HepG2 (cell line): Measurements from ENCODE around the gene FLT3LG. TPM values are rescaled to one million over a fixed set of nuclear protein-coding genes. Genes with fewer than 3 reads are reported as not detected.

Experiments
- ATAC-seq: fragments of 200-7000 bp; cut with Tn5 transposase; 3 replicates; pipeline ENCODE4 v1.9.1; 2020; ENCODE audit warnings: mild to moderate bottlenecking, moderate library complexity
- BruUV-seq: library from RNA; stranded (reverse); fragments of 400-500 nt; replicated peaks from 2 replicates; lab custom pipeline; 2021; lab: Mats Ljungman, UMichigan
- CTCF ChIA-PET: fragments of 300-600 bp; formaldehyde crosslinking; extraction: SDS; loops from one replicate; lab custom pipeline; 2021; ENCODE audit warnings: low total read pairs, inconsistent platforms, low intra/inter-chr PET ratio; lab: Yijun Ruan, JAX
- POLR2A ChIA-PET: fragments of 350-600 bp; sonication (Branson Sonifier 250); formaldehyde crosslinking; loops from one replicate; lab custom pipeline; 2020; ENCODE audit warnings: antibody characterized with exemption, inconsistent platforms; lab: Yijun Ruan, JAX
- DNase-seq: peaks from one replicate; pipeline ENCODE4 v3.0.0-alpha.2; 2015; ENCODE audit warnings: low spot score
- FAIRE-seq: peaks from 3 replicates; lab custom pipeline; 2011; peaks lifted over from hg19 to GRCh38; lab: Jason Lieb, UNC
- H2AFZ ChIP-seq: one replicate; pipeline ENCODE4 v1.6.1; 2011; ENCODE audit warnings: low read length, inconsistent platforms
- H3K27ac ChIP-seq: fragments of 300-600 bp; 3 replicates; pipeline ENCODE4 v1.8.0; 2011; ENCODE audit warnings: mixed run types, mild to moderate bottlenecking, mixed read lengths, low read length, inconsistent platforms; ENCODE audit not compliant: insufficient read depth; ENCODE audit errors: extremely low read length
- H3K27me3 ChIP-seq, 2 experiments: fragments of 200-600 bp in 1 of 2; 2 replicates in 1 of 2; 3 replicates in 1 of 2; pipeline versions ENCODE4 v1.6.0 to v1.8.0; 2011; ENCODE audit warnings: low read length in 2 of 2, mild to moderate bottlenecking in 2 of 2, moderate library complexity in 2 of 2, inconsistent platforms in 1 of 2; ENCODE audit not compliant: insufficient read depth in 2 of 2, control insufficient read depth in 1 of 2
- H3K36me3 ChIP-seq, 2 experiments: fragments of 200-600 bp in 1 of 2; replicated peaks in 1 of 2; 2 replicates in 1 of 2; 3 replicates in 1 of 2; pipeline versions ENCODE4 v1.5.1 to v1.8.0; 2011; ENCODE audit warnings: low read length in 2 of 2, inconsistent platforms in 1 of 2; ENCODE audit not compliant: insufficient read depth in 2 of 2, control insufficient read depth in 1 of 2
- H3K4me1 ChIP-seq: 2 replicates; pipeline ENCODE4 v1.5.1; 2012; ENCODE audit warnings: low read length, inconsistent platforms; ENCODE audit not compliant: insufficient read depth
- H3K4me2 ChIP-seq: 2 replicates; pipeline ENCODE4 v1.6.0; 2011; ENCODE audit warnings: low read depth, low read length, inconsistent platforms
- H3K4me3 ChIP-seq, 3 experiments: fragments of 200-600 bp in 1 of 3; sonication (generic), shearing (Covaris generic) in 1 of 3; replicated peaks in 1 of 3; 2 replicates each; pipeline ENCODE4 v1.5.1; 2011 to 2016; ENCODE audit warnings: low read length in 3 of 3, inconsistent platforms in 2 of 3, low read depth in 2 of 3, mild to moderate bottlenecking in 2 of 3, control low read depth in 1 of 3, mixed read lengths in 1 of 3; ENCODE audit not compliant: insufficient read depth in 1 of 3
- H3K79me2 ChIP-seq: one replicate; pipeline ENCODE4 v1.6.1; 2011; ENCODE audit warnings: low read length, inconsistent platforms; ENCODE audit not compliant: insufficient read depth
- H3K9ac ChIP-seq: 2 replicates; pipeline ENCODE4 v1.6.0; 2011; ENCODE audit warnings: mild to moderate bottlenecking, low read depth, low read length, inconsistent platforms; ENCODE audit not compliant: insufficient read depth
- H3K9me3 ChIP-seq: 2 replicates; pipeline ENCODE4 v1.5.1; 2012; ENCODE audit warnings: mild to moderate bottlenecking, low read length
- H4K20me1 ChIP-seq: 2 replicates; pipeline ENCODE4 v1.6.0; 2011; ENCODE audit warnings: inconsistent platforms, mild to moderate bottlenecking, low read length, moderate library complexity; ENCODE audit not compliant: insufficient read depth
- CCAR2 ChIP-seq: fragments of 200-400 bp; formaldehyde crosslinking; optimal IDR thresholded peaks from 2 replicates; pipeline ENCODE3; 2018; ENCODE audit warnings: low read depth, mild to moderate bottlenecking, low read length, moderate library complexity
- CREB1 ChIP-seq, 2 experiments: fragments of 450-650 bp in 1 of 2; IDR thresholded peaks; 2 replicates each; pipeline ENCODE4 v1.6.1; 2016 to 2017; ENCODE audit warnings: control low read depth in 1 of 2, mild to moderate bottlenecking in 1 of 2, missing compliant biosample characterization in 1 of 2, missing genetic modification characterization in 1 of 2
- ETV5 ChIP-seq: IDR thresholded peaks from 2 replicates; pipeline ENCODE4 v1.6.1; 2018; ENCODE audit warnings: missing biosample characterization, missing genetic modification reagents, inconsistent platforms, borderline replicate concordance
- EZH2 ChIP-seq: conservative IDR thresholded peaks from 2 replicates; pipeline ENCODE4 v1.6.1; 2012; ENCODE audit warnings: mild to moderate bottlenecking, low read depth, low read length, moderate library complexity
- FOXO1 ChIP-seq: sonication (generic); formaldehyde crosslinking; IDR thresholded peaks from 2 replicates; pipeline ENCODE4 v1.4.0; 2020; ENCODE audit warnings: missing genetic modification reagents
- MTF2 ChIP-seq: sonication (generic); formaldehyde crosslinking; IDR thresholded peaks from 2 replicates; pipeline ENCODE4 v1.5.0; 2020; ENCODE audit warnings: missing genetic modification reagents, borderline replicate concordance
- RXRB ChIP-seq: IDR thresholded peaks from 2 replicates; pipeline ENCODE4 v1.6.1; 2016; ENCODE audit warnings: borderline replicate concordance, missing genetic modification reagents, missing compliant biosample characterization
- SRF ChIP-seq: IDR thresholded peaks from 2 replicates; pipeline ENCODE4 v1.6.1; 2011; ENCODE audit warnings: mild to moderate bottlenecking, low read depth, low read length, moderate library complexity
- TSC22D2 ChIP-seq: sonication (generic); formaldehyde crosslinking; IDR thresholded peaks from 2 replicates; pipeline ENCODE4 v1.5.1; 2020; ENCODE audit warnings: missing genetic modification reagents, mild to moderate bottlenecking, borderline replicate concordance
- UBTF ChIP-seq: sonication (generic); formaldehyde crosslinking; IDR thresholded peaks from 2 replicates; pipeline ENCODE4 v1.4.0; 2020; ENCODE audit warnings: mild to moderate bottlenecking, missing genetic modification reagents
- ZNF264 ChIP-seq: sonication (generic); formaldehyde crosslinking; IDR thresholded peaks from 2 replicates; pipeline ENCODE4 v1.4.0; 2020; ENCODE audit warnings: missing genetic modification reagents
- ZNF460 ChIP-seq: sonication (generic); formaldehyde crosslinking; IDR thresholded peaks from 2 replicates; pipeline ENCODE4 v1.5.1; 2020; ENCODE audit warnings: missing genetic modification reagents, mild to moderate bottlenecking, borderline replicate concordance
- ZZZ3 ChIP-seq: sonication (generic); formaldehyde crosslinking; IDR thresholded peaks from 2 replicates; pipeline ENCODE4 v1.4.0; 2020; ENCODE audit warnings: missing genetic modification reagents, mild to moderate bottlenecking, borderline replicate concordance
- WGBS: methylation state at CpG from one replicate; pipeline ENCODE4 v1.1.6; 2017; ENCODE audit warnings: low lambda C conversion rate; 5-methylcytosine and 5-hydroxymethylcytosine counted together
- in situ Hi-C: cut with HindIII; loops from 2 replicates; pipeline ENCODE4 v1.10.0; 2017; ENCODE audit warnings: low pct_unique_long_range_greater_than_20kb; ENCODE audit not compliant: extremely low pct_ligation_motif_present
- intact Hi-C: fragments of 100-400 bp; cut with micrococcal nuclease; formaldehyde crosslinking; loops from one replicate; pipeline ENCODE4 v1.10.0; 2022; ENCODE audit not compliant: unreplicated experiment
- polyA plus RNA-seq, 8 experiments: library from polyadenylated mRNA; depleted of rRNA in 3 of 8; stranded (reverse) in 7 of 8; unstranded in 1 of 8; fragments of >200 nt; fragmentation: Illumina TruSeq in 4 of 8; extraction: Trizol in 4 of 8; gene quantifications; 2 replicates each; pipeline versions ENCODE4 v1.2.1 to v1.2.3, GENCODE V29; 2011 to 2016; ENCODE audit warnings: low read depth in 4 of 8, missing spikeins in 1 of 8, mixed read lengths in 1 of 8; ENCODE audit not compliant: insufficient read depth in 1 of 8
- total RNA-seq, 5 experiments: library from RNA; depleted of rRNA; stranded (reverse); fragments of >200 nt; fragmentation: Illumina TruSeq; extraction: Trizol; gene quantifications; 2 replicates each; pipeline ENCODE4 v1.2.3, GENCODE V29; 2016; ENCODE audit warnings: low read depth in 1 of 5
- TF ChIP-seq, protein P1 (sequence below): sonication (generic); formaldehyde crosslinking; IDR thresholded peaks from 2 replicates; pipeline ENCODE4 v1.5.0; 2020; ENCODE audit warnings: missing genetic modification reagents, mild to moderate bottlenecking, borderline replicate concordance
- TF ChIP-seq, protein P2 (sequence below): sonication (generic); formaldehyde crosslinking; IDR thresholded peaks from 2 replicates; pipeline ENCODE4 v1.5.1; 2020; ENCODE audit warnings: mild to moderate bottlenecking, missing genetic modification reagents, moderate library complexity

FLT3LG gene
- total and polyA plus RNA-seq, 2 of the 13 experiments (the other 11 are each of a cell fraction or from before 2014, with no cell fraction given), result 1.5 to 2.6 TPM

DNA sequence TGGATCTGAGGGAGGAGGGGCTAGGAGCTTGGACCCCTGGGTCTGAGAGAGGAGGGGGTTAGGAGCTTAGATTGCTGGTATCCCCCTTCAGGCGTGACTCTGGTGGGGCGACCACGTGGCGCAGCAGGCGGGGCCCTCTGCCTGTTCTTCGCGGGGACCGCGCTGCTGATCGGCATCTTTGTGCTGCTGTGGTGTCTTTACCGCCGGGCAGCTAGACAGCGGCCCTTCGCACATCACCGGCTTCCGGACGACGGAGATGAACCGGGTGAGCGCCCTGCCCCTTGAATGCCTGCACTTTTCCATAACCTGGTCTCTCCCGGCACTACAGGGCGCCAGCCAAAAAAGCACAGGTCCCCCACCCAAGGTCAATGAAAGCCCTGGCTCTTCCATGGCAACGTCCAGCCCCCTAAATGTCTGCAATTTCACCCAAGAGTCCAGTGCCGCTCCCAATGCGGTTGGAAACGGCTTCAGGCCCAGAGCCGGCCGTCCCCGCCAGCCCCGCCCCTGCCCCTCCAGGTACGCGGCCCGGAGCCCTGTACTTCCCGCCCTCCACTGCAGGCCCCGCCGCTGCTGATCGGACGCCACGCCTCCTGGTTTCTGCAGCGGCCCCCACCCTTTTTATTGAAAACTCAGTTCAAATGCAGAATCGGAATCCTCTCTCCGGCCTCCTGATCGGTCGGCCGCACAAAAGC is 46.0 kb upstream of the FLT3LG start:
- ChIA-PET POLR2A (no interaction called here), CTCF (no interaction called here)
- no TSS peak for BruUV-seq
- Histone ChIP-seq H3K27me3 (peaks cover 12 to 85% of the 10 kb centered on the region in 2 experiments), H3K36me3 (no peaks in the 10 kb centered on the region), H3K27ac (no peak overlapping the region), H2AFZ (no peak overlapping the region), H3K4me2 (peak overlapping the region; percentile 74), H3K4me1 (peaks cover 16% of the 10 kb centered on the region), H3K9me3 (no peaks in the 10 kb centered on the region), H3K79me2 (no peaks in the 10 kb centered on the region), H3K4me3 (peak overlapping the region; percentile 29 to 54 (median 32); a peak in 3 of 6 replicates), H3K9ac (no peak overlapping the region), H4K20me1 (no peaks in the 10 kb centered on the region)
- in situ Hi-C loops, result loop anchor here (5.0 kb wide), 1 partner anchor 36 kb away; no protein-coding TSS in a partner anchor
- DNase-seq (no peak), FAIRE-seq (no peak), ATAC-seq (peak; percentile 55)
- WGBS, result 8% methylated on average over 10 of the region's 45 CpGs
- intact Hi-C loops, result loop anchor here (5.0 kb wide), 1 partner anchor 36 kb away; no protein-coding TSS in a partner anchor
- TF ChIP-seq EZH2, result 0 out of 2 replicates have a peak, but pooled peaks have one; percentile 53
- no peak for TF ChIP-seq CREB1 (IDR thresholded peaks at IDR 0.05)
- TF ChIP-seq CREB1 (CRISPR knock-in tag; IDR thresholded peaks at IDR 0.05), result no peak
- TF ChIP-seq MTF2 (CRISPR knock-in tag), result 0 out of 2 replicates have a peak, but pooled peaks have one; percentile 52
- no peak for TF ChIP-seq ZNF460 (CRISPR knock-in tag)
- TF ChIP-seq FOXO1, result no peak
- TF ChIP-seq RXRB (CRISPR knock-in tag), result no peak
- TF ChIP-seq, protein P1, sequence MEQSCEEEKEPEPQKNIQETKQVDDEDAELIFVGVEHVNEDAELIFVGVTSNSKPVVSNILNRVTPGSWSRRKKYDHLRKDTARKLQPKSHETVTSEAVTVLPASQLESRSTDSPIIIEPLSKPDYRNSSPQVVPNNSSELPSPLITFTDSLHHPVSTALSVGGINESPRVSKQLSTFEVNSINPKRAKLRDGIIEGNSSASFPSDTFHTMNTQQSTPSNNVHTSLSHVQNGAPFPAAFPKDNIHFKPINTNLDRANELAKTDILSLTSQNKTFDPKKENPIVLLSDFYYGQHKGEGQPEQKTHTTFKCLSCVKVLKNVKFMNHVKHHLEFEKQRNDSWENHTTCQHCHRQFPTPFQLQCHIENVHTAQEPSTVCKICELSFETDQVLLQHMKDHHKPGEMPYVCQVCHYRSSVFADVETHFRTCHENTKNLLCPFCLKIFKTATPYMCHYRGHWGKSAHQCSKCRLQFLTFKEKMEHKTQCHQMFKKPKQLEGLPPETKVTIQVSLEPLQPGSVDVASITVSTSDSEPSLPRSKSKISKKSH (CRISPR knock-in tag), result 0 out of 2 replicates have a peak, but pooled peaks have one; percentile 46
- no peak for TF ChIP-seq SRF
- TF ChIP-seq CCAR2, result no peak
- no peak for TF ChIP-seq TSC22D2 (CRISPR knock-in tag)
- peak; percentile 16; the same call in 1 of the 2 replicates for TF ChIP-seq ETV5 (CRISPR knock-in tag)
- peak; percentile 64; the same call in 1 of the 2 replicates for TF ChIP-seq ZNF264 (CRISPR knock-in tag)
- peak; percentile 28; the same call in 1 of the 2 replicates for TF ChIP-seq UBTF (CRISPR knock-in tag)
- TF ChIP-seq, protein P2, sequence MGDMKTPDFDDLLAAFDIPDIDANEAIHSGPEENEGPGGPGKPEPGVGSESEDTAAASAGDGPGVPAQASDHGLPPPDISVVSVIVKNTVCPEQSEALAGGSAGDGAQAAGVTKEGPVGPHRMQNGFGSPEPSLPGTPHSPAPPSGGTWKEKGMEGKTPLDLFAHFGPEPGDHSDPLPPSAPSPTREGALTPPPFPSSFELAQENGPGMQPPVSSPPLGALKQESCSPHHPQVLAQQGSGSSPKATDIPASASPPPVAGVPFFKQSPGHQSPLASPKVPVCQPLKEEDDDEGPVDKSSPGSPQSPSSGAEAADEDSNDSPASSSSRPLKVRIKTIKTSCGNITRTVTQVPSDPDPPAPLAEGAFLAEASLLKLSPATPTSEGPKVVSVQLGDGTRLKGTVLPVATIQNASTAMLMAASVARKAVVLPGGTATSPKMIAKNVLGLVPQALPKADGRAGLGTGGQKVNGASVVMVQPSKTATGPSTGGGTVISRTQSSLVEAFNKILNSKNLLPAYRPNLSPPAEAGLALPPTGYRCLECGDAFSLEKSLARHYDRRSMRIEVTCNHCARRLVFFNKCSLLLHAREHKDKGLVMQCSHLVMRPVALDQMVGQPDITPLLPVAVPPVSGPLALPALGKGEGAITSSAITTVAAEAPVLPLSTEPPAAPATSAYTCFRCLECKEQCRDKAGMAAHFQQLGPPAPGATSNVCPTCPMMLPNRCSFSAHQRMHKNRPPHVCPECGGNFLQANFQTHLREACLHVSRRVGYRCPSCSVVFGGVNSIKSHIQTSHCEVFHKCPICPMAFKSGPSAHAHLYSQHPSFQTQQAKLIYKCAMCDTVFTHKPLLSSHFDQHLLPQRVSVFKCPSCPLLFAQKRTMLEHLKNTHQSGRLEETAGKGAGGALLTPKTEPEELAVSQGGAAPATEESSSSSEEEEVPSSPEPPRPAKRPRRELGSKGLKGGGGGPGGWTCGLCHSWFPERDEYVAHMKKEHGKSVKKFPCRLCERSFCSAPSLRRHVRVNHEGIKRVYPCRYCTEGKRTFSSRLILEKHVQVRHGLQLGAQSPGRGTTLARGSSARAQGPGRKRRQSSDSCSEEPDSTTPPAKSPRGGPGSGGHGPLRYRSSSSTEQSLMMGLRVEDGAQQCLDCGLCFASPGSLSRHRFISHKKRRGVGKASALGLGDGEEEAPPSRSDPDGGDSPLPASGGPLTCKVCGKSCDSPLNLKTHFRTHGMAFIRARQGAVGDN (CRISPR knock-in tag), result peak; percentile 52; the same call in 1 of the 2 replicates
- TF ChIP-seq ZZZ3, result no peak
